Neural cell (in vitro differentiated cells): ENCODE measurements around the gene AHI1. TPM values are rescaled to one million over a fixed set of nuclear protein-coding genes. Genes with fewer than 3 reads are reported as not detected.

ENCODE experiments used
- H2AFZ ChIP-seq: fragments of 200-600, 300-800 bp; sonication (generic), shearing (Covaris generic); 2 replicates; pipeline ENCODE4 v1.6.0; 2014; ENCODE audit warnings: low read depth, mild to moderate bottlenecking, antibody characterized with exemption, low read length, moderate library complexity
- H3F3A ChIP-seq: fragments of 200-600 bp; shearing (Covaris generic); 2 replicates; pipeline ENCODE4 v1.6.1; 2016; ENCODE audit warnings: mild to moderate bottlenecking, moderate library complexity, mixed read lengths, antibody characterized with exemption, low read length; ENCODE audit not compliant: insufficient read depth, poor library complexity, severe bottlenecking
- H3K27ac ChIP-seq: fragments of 200-600, 300-800 bp; sonication (generic), shearing (Covaris generic); 2 replicates; pipeline ENCODE4 v1.5.1; 2014; ENCODE audit warnings: mild to moderate bottlenecking, low read length, moderate library complexity
- H3K27me3 ChIP-seq: fragments of 300-800, 200-600 bp; sonication (generic), shearing (Covaris generic); 2 replicates; pipeline ENCODE4 v1.6.0; 2014; ENCODE audit warnings: mild to moderate bottlenecking, low read depth, low read length, moderate library complexity; ENCODE audit not compliant: insufficient read depth
- H3K36me3 ChIP-seq: fragments of 300-800, 200-600 bp; sonication (generic), shearing (Covaris generic); 2 replicates; pipeline ENCODE4 v1.5.1; 2014; ENCODE audit warnings: mild to moderate bottlenecking, antibody characterized with exemption, low read length, moderate library complexity; ENCODE audit not compliant: insufficient read depth
- H3K4me2 ChIP-seq: fragments of 300-800, 200-600 bp; sonication (generic), shearing (Covaris generic); 2 replicates; pipeline ENCODE4 v1.6.0; 2014; ENCODE audit warnings: mild to moderate bottlenecking, low read length
- H3K4me3 ChIP-seq: fragments of 300-800, 200-600 bp; sonication (generic), shearing (Covaris generic); 2 replicates; pipeline ENCODE4 v1.5.1; 2014; ENCODE audit warnings: mild to moderate bottlenecking, low read length, moderate library complexity
- H3K79me2 ChIP-seq: fragments of 200-600 bp; shearing (Covaris generic); replicated peaks from 2 replicates; pipeline ENCODE4 v1.6.0; 2014; ENCODE audit warnings: mild to moderate bottlenecking, low read length, moderate library complexity; ENCODE audit not compliant: insufficient read depth
- H3K9ac ChIP-seq: fragments of 300-800, 200-600 bp; sonication (generic), shearing (Covaris generic); 2 replicates; pipeline ENCODE4 v1.6.1; 2016; ENCODE audit warnings: mild to moderate bottlenecking, low read length, mixed read lengths
- H3K9me2 ChIP-seq: fragments of 200-600 bp; shearing (Covaris generic); 2 replicates; pipeline ENCODE4 v1.6.1; 2016; ENCODE audit warnings: mild to moderate bottlenecking, low read length, mixed read lengths; ENCODE audit not compliant: insufficient read depth
- H3K9me3 ChIP-seq: fragments of 200-600, 300-800 bp; sonication (generic), shearing (Covaris generic); 2 replicates; pipeline ENCODE4 v1.6.1; 2016; ENCODE audit warnings: mild to moderate bottlenecking, mixed run types, low read length, moderate library complexity, mixed read lengths
- H4K20me1 ChIP-seq: fragments of 200-600 bp; shearing (Covaris generic); 2 replicates; pipeline ENCODE4 v1.6.1; 2016; ENCODE audit warnings: mild to moderate bottlenecking, mixed run types; ENCODE audit not compliant: insufficient read depth
- CTCF ChIP-seq: fragments of 450-650 bp; IDR thresholded peaks from 2 replicates; pipeline ENCODE4 v1.5.1; 2014; ENCODE audit warnings: antibody characterized with exemption, mild to moderate bottlenecking, moderate library complexity; ENCODE audit not compliant: poor library complexity, severe bottlenecking
- EP300 ChIP-seq: fragments of 450-650 bp; conservative IDR thresholded peaks from 2 replicates; pipeline ENCODE4 v1.6.1; 2014; ENCODE audit warnings: antibody characterized with exemption, mild to moderate bottlenecking, moderate library complexity; ENCODE audit not compliant: poor library complexity, severe bottlenecking
- EZH2 ChIP-seq: fragments of 200-600, 300-800 bp; shearing (Covaris generic), sonication (generic); IDR thresholded peaks from 2 replicates; pipeline ENCODE4 v1.6.1; 2014; ENCODE audit warnings: antibody characterized with exemption, low read length, borderline replicate concordance, mild to moderate bottlenecking; ENCODE audit not compliant: insufficient read depth, poor library complexity, severe bottlenecking
- MXI1 ChIP-seq: fragments of 450-650 bp; conservative IDR thresholded peaks from 2 replicates; pipeline ENCODE4 v1.6.1; 2014; ENCODE audit warnings: antibody characterized with exemption, mild to moderate bottlenecking; ENCODE audit not compliant: poor library complexity, severe bottlenecking
- POLR2AphosphoS5 ChIP-seq: IDR thresholded peaks from 2 replicates; pipeline ENCODE4 v1.6.1; 2012
- RAD21 ChIP-seq: fragments of 450-650 bp; conservative IDR thresholded peaks from 2 replicates; pipeline ENCODE4 v1.6.1; 2014; ENCODE audit warnings: antibody characterized with exemption, mild to moderate bottlenecking, moderate library complexity
- REST ChIP-seq: IDR thresholded peaks from 2 replicates; pipeline ENCODE4 v1.6.1; 2012; ENCODE audit warnings: borderline replicate concordance
- SMC3 ChIP-seq: fragments of 450-650 bp; conservative IDR thresholded peaks from 2 replicates; pipeline ENCODE4 v1.6.1; 2014; ENCODE audit warnings: antibody characterized with exemption, mild to moderate bottlenecking, moderate library complexity; ENCODE audit not compliant: poor library complexity
- TAF1 ChIP-seq: IDR thresholded peaks from 2 replicates; pipeline ENCODE4 v1.6.1; 2012; ENCODE audit warnings: low read depth
- polyA plus RNA-seq: library from polyadenylated mRNA; depleted of rRNA; stranded (reverse); fragments of >200 nt; gene quantifications from 2 replicates; pipeline ENCODE4 v1.2.3, GENCODE V29; 2014

Gene AHI1
- polyA plus RNA-seq, 1 donor from 2014 or later = 58.2 TPM

DNA sequence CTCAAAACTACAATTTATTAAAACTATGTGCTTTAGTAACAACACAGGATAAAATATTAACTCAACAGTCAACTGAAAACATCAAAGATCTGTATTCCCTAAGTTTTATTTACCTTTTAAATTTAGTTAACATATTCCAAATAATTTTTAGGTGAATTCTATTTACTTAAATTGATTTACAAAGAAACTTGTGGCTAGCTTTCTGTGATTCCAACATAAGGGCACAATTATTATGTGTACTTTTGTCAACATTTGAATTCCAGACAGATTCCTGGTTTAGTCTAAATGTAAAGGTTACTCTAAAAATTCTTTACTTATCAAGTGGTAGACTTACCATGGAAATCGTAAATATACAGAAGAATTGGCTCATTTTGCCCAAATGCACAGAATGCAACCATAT is 70.7 kb downstream of the AHI1 start:
- H3K9ac ChIP-seq = no peak overlapping the region
- no peaks in the 10 kb centered on the region for H3K9me3 ChIP-seq
- H2AFZ ChIP-seq = no peak overlapping the region
- no peaks in the 10 kb centered on the region for H3K79me2 ChIP-seq
- no peaks in the 10 kb centered on the region for H3K27me3 ChIP-seq
- no peak overlapping the region for H3K27ac ChIP-seq
- no peaks in the 10 kb centered on the region for H4K20me1 ChIP-seq
- no peaks in the 10 kb centered on the region for H3K9me2 ChIP-seq
- peaks cover 3% of the 10 kb centered on the region for H3F3A ChIP-seq
- no peak for TF ChIP-seq MXI1
- no peak for TF ChIP-seq RAD21
- TF ChIP-seq SMC3 = no peak
- TF ChIP-seq REST = no peak
- no peak for TF ChIP-seq EP300
- no peak for TF ChIP-seq TAF1
- TF ChIP-seq EZH2 = no peak
- TF ChIP-seq POLR2AphosphoS5 = no peak
- no peak for TF ChIP-seq CTCF
- H3K36me3 ChIP-seq = no peaks in the 10 kb centered on the region
- no peak overlapping the region for H3K4me2 ChIP-seq
- H3K4me3 ChIP-seq = no peak overlapping the region

GRCh38 chr6:135424385-135424784 is 73.2 kb downstream of the AHI1 start:
- H3K4me3 ChIP-seq = no peak overlapping the region
- H3K36me3 ChIP-seq = no peaks in the 10 kb centered on the region
- H4K20me1 ChIP-seq = no peaks in the 10 kb centered on the region
- H2AFZ ChIP-seq = no peak overlapping the region
- no peaks in the 10 kb centered on the region for H3K27me3 ChIP-seq
- H3K4me2 ChIP-seq = no peak overlapping the region
- no peaks in the 10 kb centered on the region for H3K9me3 ChIP-seq
- H3K9ac ChIP-seq = no peak overlapping the region
- TF ChIP-seq EP300 (no peak), POLR2AphosphoS5 (no peak), TAF1 (no peak), SMC3 (no peak), MXI1 (no peak), CTCF (no peak), REST (no peak), EZH2 (no peak), RAD21 (no peak)
- no peaks in the 10 kb centered on the region for H3K9me2 ChIP-seq
- H3K79me2 ChIP-seq = no peaks in the 10 kb centered on the region
- H3K27ac ChIP-seq = no peak overlapping the region
- peaks cover 3% of the 10 kb centered on the region for H3F3A ChIP-seq
